HL-60 (cell line): ENCODE data around the gene EFHC1.
"Not testable (repeated sequence)": the region's sequence is repeated elsewhere in the genome, so short reads cannot be mapped to it uniquely, and the experiment has no call there.

ENCODE experiments used
- DNase-seq, 2 experiments: peaks; one replicate each; pipeline ENCODE4 v3.0.0-alpha.2; 2010 to 2020; ENCODE audit warnings: low read depth in 1 of 2, low spot score in 1 of 2
- H3K27ac ChIP-seq: fragments of 250-450 bp; sonication (Bioruptor Pico); replicated peaks from 2 replicates; pipeline ENCODE4 v1.5.1; 2020; ENCODE audit warnings: mild to moderate bottlenecking, moderate library complexity
- H3K27me3 ChIP-seq: fragments of 250-450 bp; sonication (Bioruptor Pico); 2 replicates; pipeline ENCODE4 v1.5.1; 2021; ENCODE audit warnings: mild to moderate bottlenecking, moderate library complexity; ENCODE audit not compliant: insufficient read depth, poor library complexity, severe bottlenecking
- H3K4me3 ChIP-seq: replicated peaks from 2 replicates; pipeline ENCODE4 v1.5.1; 2011; ENCODE audit warnings: mild to moderate bottlenecking, control low read depth, low read length; ENCODE audit not compliant: insufficient read depth
- CTCF ChIP-seq: IDR thresholded peaks from one replicate; pipeline ENCODE4 v1.5.1; 2011; ENCODE audit warnings: low read length, control low read depth, inconsistent platforms; ENCODE audit not compliant: insufficient read depth
- GABPA ChIP-seq: IDR thresholded peaks from 2 replicates; pipeline ENCODE4 v1.6.1; 2012; ENCODE audit warnings: low read depth
- POLR2AphosphoS5 ChIP-seq: IDR thresholded peaks from 2 replicates; pipeline ENCODE4 v1.6.1; 2012; ENCODE audit warnings: low read depth
- REST ChIP-seq: IDR thresholded peaks from 2 replicates; pipeline ENCODE4 v1.6.1; 2012; ENCODE audit warnings: low read depth; ENCODE audit not compliant: insufficient replicate concordance
- SPI1 ChIP-seq: IDR thresholded peaks from 2 replicates; pipeline ENCODE4 v1.6.1; 2012; ENCODE audit warnings: low read depth, mild to moderate bottlenecking, borderline replicate concordance

Gene EFHC1

GRCh38 chr6:52438926-52439325, 18.8 kb downstream of the EFHC1 start:
- TF ChIP-seq POLR2AphosphoS5 (no peak), REST (no peak), SPI1 (no peak), GABPA (no peak), CTCF (no peak)
- no peak overlapping the region for H3K4me3 ChIP-seq
- DNase-seq: no peak
- H3K27ac ChIP-seq: no peak overlapping the region
- H3K27me3 ChIP-seq: no peaks in the 10 kb centered on the region

GRCh38 chr6:52454556-52454955, 34.4 kb downstream of the EFHC1 start:
- no peak overlapping the region for H3K27ac ChIP-seq

GRCh38 chr6:52457096-52457495, 37.0 kb downstream of the EFHC1 start:
- Histone ChIP-seq H3K27ac (no peak overlapping the region), H3K27me3 (no peaks in the 10 kb centered on the region), H3K4me3 (no peak overlapping the region)
- DNase-seq: no peak
- TF ChIP-seq REST: no peak
- no peak for TF ChIP-seq CTCF
- no peak for TF ChIP-seq GABPA
- TF ChIP-seq POLR2AphosphoS5: no peak
- no peak for TF ChIP-seq SPI1

More at GRCh38 chr6:52454556-52454955, 34.4 kb downstream of the EFHC1 start:
- Histone ChIP-seq H3K4me3 (no peak overlapping the region), H3K27me3 (no peaks in the 10 kb centered on the region)
- no peak for TF ChIP-seq SPI1
- no peak for TF ChIP-seq POLR2AphosphoS5
- TF ChIP-seq GABPA: no peak
- TF ChIP-seq REST: no peak
- no peak for TF ChIP-seq CTCF
- no peak for DNase-seq

GRCh38 chr6:52461194-52461593, 41.1 kb downstream of the EFHC1 start:
- H3K27me3 ChIP-seq, H3K4me3 ChIP-seq, DNase-seq, H3K27ac ChIP-seq: not testable (repeated sequence)
